ENCODE data around the gene ATXN7L1. TPM values are rescaled to one million over a fixed set of nuclear protein-coding genes. Genes with fewer than 3 reads are reported as not detected.

The ATXN7L1 gene
- total and polyA plus RNA-seq, 2 of the 13 experiments (the other 11 are each of a cell fraction or from before 2014, with no cell fraction given): 4.1 to 7.8 TPM

DNA sequence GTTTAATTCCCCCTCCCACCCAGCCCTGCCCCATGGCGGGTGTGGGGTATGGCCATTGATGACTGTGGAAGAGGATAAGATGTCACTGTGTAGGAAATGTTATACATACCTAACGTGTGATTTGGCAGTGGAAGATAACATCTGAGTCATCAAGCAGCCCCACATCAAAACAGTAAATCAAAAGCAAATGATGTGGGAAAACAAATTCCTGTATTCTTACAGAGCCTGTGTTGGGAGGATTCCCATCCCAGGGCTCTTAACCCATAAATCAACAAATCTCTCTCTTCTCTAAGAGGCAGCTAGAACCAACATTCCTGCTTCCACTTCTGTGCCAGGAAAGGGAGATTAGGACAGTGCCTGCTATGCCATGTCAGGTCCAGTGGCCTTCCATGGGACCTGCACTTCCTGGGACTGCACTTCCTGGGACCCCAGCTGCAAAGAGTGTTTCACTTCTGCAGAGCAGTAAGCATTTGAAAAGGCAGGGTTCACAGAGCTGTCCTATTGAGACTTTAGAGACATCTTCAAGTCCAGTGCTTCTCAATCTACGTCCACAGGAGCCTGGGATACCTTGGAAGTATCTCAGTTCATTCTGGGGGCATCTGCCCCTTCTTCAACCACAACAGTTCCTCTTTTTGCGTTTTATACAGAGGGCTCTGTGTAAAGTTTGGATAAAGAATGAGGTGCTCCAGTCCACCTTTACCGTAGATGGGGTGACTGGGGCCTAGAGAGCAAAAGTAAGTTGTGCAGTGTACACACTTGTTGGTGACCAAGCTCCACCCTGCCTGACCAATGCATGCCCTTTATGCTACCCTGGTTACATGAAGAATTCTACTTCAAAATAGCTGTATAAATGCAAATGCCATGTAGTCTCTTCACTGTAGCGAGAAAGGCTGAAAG lies 45.7 kb downstream of the ATXN7L1 start (continued):
- TF ChIP-seq YEATS2 (CRISPR knock-in tag; IDR thresholded peaks at IDR 0.05; ENCODE audit: borderline replicate concordance) (no peak), ZBTB37 (CRISPR knock-in tag; IDR thresholded peaks at IDR 0.05) (no peak), TMF1 (CRISPR knock-in tag; IDR thresholded peaks at IDR 0.05; ENCODE audit: low read depth) (no peak), ZNF354B (CRISPR knock-in tag; IDR thresholded peaks at IDR 0.05) (no peak), ISL2 (CRISPR knock-in tag; IDR thresholded peaks at IDR 0.05) (no peak), HNF4A (CRISPR knock-in tag; IDR thresholded peaks at IDR 0.05) (no peak), HDAC1 (CRISPR knock-in tag; IDR thresholded peaks at IDR 0.05) (no peak), CBX5 (CRISPR knock-in tag; IDR thresholded peaks at IDR 0.05; ENCODE audit: borderline replicate concordance) (no peak), RXRB (CRISPR knock-in tag; IDR thresholded peaks at IDR 0.05; ENCODE audit: borderline replicate concordance) (peak; percentile 29; the same call in 1 of the 2 replicates), AHR (CRISPR knock-in tag; IDR thresholded peaks at IDR 0.05) (no peak), FOXA3 (CRISPR knock-in tag; IDR thresholded peaks at IDR 0.05) (peak; percentile 42; the same call in 1 of the 2 replicates), CCDC6 (CRISPR knock-in tag; IDR thresholded peaks at IDR 0.05) (no peak), KLF13 (CRISPR knock-in tag; IDR thresholded peaks at IDR 0.05) (no peak), POLR2A (IDR thresholded peaks at IDR 0.05; ENCODE audit: insufficient read depth in 1 of 2, low read depth in 2 of 2, low read length in 2 of 2) (no peak), SAP130 (CRISPR knock-in tag; IDR thresholded peaks at IDR 0.05; ENCODE audit: low read depth) (peak; percentile 27; the same call in 1 of the 2 replicates), IRF2 (CRISPR knock-in tag; IDR thresholded peaks at IDR 0.05) (0 out of 2 replicates have a peak, but pooled peaks have one; percentile 41), ZNF879 (CRISPR knock-in tag; IDR thresholded peaks at IDR 0.05) (no peak), ZNF781 (CRISPR knock-in tag; IDR thresholded peaks at IDR 0.05; ENCODE audit: borderline replicate concordance, not compliant biosample characterization) (no peak), KAT2B (IDR thresholded peaks at IDR 0.05; ENCODE audit: borderline replicate concordance, low read depth, low read length) (no peak), ZNF652 (CRISPR knock-in tag; IDR thresholded peaks at IDR 0.05; ENCODE audit: borderline replicate concordance, low read depth) (peak; percentile 42; the same call in 1 of the 2 replicates), FOSL1 (CRISPR knock-in tag; IDR thresholded peaks at IDR 0.05; ENCODE audit: borderline replicate concordance) (peak; percentile 50; the same call in 1 of the 2 replicates), ZNF235 (CRISPR knock-in tag; IDR thresholded peaks at IDR 0.05; ENCODE audit: borderline replicate concordance) (no peak), ZNF33B (CRISPR knock-in tag; IDR thresholded peaks at IDR 0.05) (no peak)
- TF ChIP-seq, protein P1, sequence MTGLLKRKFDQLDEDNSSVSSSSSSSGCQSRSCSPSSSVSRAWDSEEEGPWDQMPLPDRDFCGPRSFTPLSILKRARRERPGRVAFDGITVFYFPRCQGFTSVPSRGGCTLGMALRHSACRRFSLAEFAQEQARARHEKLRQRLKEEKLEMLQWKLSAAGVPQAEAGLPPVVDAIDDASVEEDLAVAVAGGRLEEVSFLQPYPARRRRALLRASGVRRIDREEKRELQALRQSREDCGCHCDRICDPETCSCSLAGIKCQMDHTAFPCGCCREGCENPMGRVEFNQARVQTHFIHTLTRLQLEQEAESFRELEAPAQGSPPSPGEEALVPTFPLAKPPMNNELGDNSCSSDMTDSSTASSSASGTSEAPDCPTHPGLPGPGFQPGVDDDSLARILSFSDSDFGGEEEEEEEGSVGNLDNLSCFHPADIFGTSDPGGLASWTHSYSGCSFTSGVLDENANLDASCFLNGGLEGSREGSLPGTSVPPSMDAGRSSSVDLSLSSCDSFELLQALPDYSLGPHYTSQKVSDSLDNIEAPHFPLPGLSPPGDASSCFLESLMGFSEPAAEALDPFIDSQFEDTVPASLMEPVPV (CRISPR knock-in tag; IDR thresholded peaks at IDR 0.05): no peak
- TF ChIP-seq, protein P2, sequence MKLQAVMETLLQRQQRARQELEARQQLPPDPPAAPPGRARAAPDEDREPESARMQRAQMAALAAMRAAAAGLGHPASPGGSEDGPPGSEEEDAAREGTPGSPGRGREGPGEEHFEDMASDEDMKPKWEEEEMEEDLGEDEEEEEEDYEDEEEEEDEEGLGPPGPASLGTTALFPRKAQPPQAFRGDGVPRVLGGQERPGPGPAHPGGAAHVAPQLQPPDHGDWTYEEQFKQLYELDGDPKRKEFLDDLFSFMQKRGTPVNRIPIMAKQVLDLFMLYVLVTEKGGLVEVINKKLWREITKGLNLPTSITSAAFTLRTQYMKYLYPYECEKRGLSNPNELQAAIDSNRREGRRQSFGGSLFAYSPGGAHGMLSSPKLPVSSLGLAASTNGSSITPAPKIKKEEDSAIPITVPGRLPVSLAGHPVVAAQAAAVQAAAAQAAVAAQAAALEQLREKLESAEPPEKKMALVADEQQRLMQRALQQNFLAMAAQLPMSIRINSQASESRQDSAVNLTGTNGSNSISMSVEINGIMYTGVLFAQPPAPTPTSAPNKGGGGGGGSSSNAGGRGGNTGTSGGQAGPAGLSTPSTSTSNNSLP (IDR thresholded peaks at IDR 0.05; ENCODE audit: low read depth, low read length): peak; percentile 83
- TF ChIP-seq, protein P3, sequence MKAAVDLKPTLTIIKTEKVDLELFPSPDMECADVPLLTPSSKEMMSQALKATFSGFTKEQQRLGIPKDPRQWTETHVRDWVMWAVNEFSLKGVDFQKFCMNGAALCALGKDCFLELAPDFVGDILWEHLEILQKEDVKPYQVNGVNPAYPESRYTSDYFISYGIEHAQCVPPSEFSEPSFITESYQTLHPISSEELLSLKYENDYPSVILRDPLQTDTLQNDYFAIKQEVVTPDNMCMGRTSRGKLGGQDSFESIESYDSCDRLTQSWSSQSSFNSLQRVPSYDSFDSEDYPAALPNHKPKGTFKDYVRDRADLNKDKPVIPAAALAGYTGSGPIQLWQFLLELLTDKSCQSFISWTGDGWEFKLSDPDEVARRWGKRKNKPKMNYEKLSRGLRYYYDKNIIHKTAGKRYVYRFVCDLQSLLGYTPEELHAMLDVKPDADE (CRISPR knock-in tag; IDR thresholded peaks at IDR 0.05): no peak
